MM.1S (cell line): Measurements from ENCODE around the gene NIPBL.

Source experiments
- DNase-seq: peaks from one replicate; pipeline ENCODE4 v3.0.0-alpha.2; 2015
- H2AFZ ChIP-seq: fragments of 300-600 bp; sonication (generic); 2 replicates; pipeline ENCODE4 v1.6.0; 2016; ENCODE audit warnings: antibody characterized with exemption, low read length
- H3F3A ChIP-seq: fragments of 300-600 bp; sonication (generic); 2 replicates; pipeline ENCODE4 v1.6.1; 2016; ENCODE audit warnings: mild to moderate bottlenecking, antibody characterized with exemption, low read length, moderate library complexity, mixed read lengths; ENCODE audit not compliant: insufficient read depth
- H3K27ac ChIP-seq: fragments of 300-600 bp; sonication (generic); 2 replicates; pipeline ENCODE4 v1.5.1; 2016; ENCODE audit warnings: mild to moderate bottlenecking, low read length
- H3K27me3 ChIP-seq: fragments of 300-600 bp; sonication (generic); replicated peaks from 2 replicates; pipeline ENCODE4 v1.6.0; 2016; ENCODE audit warnings: low read length; ENCODE audit not compliant: insufficient read depth
- H3K36me3 ChIP-seq: fragments of 300-600 bp; sonication (generic); replicated peaks from 2 replicates; pipeline ENCODE4 v1.6.1; 2016; ENCODE audit warnings: mild to moderate bottlenecking, low read length, mixed read lengths; ENCODE audit not compliant: insufficient read depth
- H3K4me1 ChIP-seq: fragments of 300-600 bp; sonication (generic); 2 replicates; pipeline ENCODE4 v1.6.1; 2016; ENCODE audit warnings: low read length, mixed read lengths
- H3K4me2 ChIP-seq: fragments of 300-600 bp; sonication (generic); 2 replicates; pipeline ENCODE4 v1.6.0; 2016; ENCODE audit warnings: low read depth, low read length
- H3K4me3 ChIP-seq: fragments of 300-600 bp; sonication (generic); 2 replicates; pipeline ENCODE4 v1.5.1; 2016; ENCODE audit warnings: low read length, mixed read lengths
- H3K79me2 ChIP-seq: fragments of 300-600 bp; sonication (generic); 2 replicates; pipeline ENCODE4 v1.6.1; 2016; ENCODE audit warnings: mixed run types, low read length, mixed read lengths
- H3K9ac ChIP-seq: fragments of 300-600 bp; sonication (generic); 2 replicates; pipeline ENCODE4 v1.6.1; 2016; ENCODE audit warnings: low read length, mixed read lengths
- H3K9me2 ChIP-seq: fragments of 300-600 bp; sonication (generic); replicated peaks from 2 replicates; pipeline ENCODE4 v1.6.1; 2016; ENCODE audit warnings: mild to moderate bottlenecking, low read length, mixed read lengths; ENCODE audit not compliant: insufficient read depth
- H3K9me3 ChIP-seq: fragments of 300-600 bp; sonication (generic); replicated peaks from 2 replicates; pipeline ENCODE4 v1.6.1; 2016; ENCODE audit warnings: mild to moderate bottlenecking, low read length, mixed read lengths; ENCODE audit not compliant: insufficient read depth
- H4K20me1 ChIP-seq: fragments of 300-600 bp; sonication (generic); 2 replicates; pipeline ENCODE4 v1.6.1; 2016; ENCODE audit warnings: mild to moderate bottlenecking, low read length, moderate library complexity, mixed read lengths; ENCODE audit not compliant: insufficient read depth
- EZH2 ChIP-seq: fragments of 300-600 bp; sonication (generic); optimal IDR thresholded peaks from 2 replicates; pipeline ENCODE3; 2017; ENCODE audit warnings: low read depth, mild to moderate bottlenecking, antibody characterized with exemption, low read length, mixed read lengths
- EZH2phosphoT487 ChIP-seq: fragments of 300-600 bp; sonication (generic); IDR thresholded peaks from 2 replicates; pipeline ENCODE4 v1.6.1; 2018; ENCODE audit warnings: antibody characterized with exemption, low read length
- TF ChIP-seq, protein P1 (sequence below): fragments of 300-600 bp; sonication (generic); IDR thresholded peaks from 2 replicates; pipeline ENCODE4 v1.5.1; 2016; ENCODE audit warnings: antibody characterized with exemption, low read length, mixed read lengths

NIPBL gene

GRCh38 chr5:36919650-36920049 lies 43.1 kb downstream of the NIPBL start:
- Histone ChIP-seq H3K9me3 (no peaks in the 10 kb centered on the region), H2AFZ (no peak overlapping the region), H3K36me3 (no peaks in the 10 kb centered on the region), H3F3A (peaks cover 4% of the 10 kb centered on the region; the same call in 1 of the 2 replicates), H3K9ac (no peak overlapping the region), H3K79me2 (peaks cover 79% of the 10 kb centered on the region), H3K4me2 (no peak overlapping the region), H4K20me1 (peaks cover 19% of the 10 kb centered on the region; the same call in 1 of the 2 replicates), H3K27me3 (no peaks in the 10 kb centered on the region), H3K4me1 (no peaks in the 10 kb centered on the region), H3K4me3 (no peak overlapping the region), H3K9me2 (no peaks in the 10 kb centered on the region), H3K27ac (no peak overlapping the region)
- TF ChIP-seq, protein P1, sequence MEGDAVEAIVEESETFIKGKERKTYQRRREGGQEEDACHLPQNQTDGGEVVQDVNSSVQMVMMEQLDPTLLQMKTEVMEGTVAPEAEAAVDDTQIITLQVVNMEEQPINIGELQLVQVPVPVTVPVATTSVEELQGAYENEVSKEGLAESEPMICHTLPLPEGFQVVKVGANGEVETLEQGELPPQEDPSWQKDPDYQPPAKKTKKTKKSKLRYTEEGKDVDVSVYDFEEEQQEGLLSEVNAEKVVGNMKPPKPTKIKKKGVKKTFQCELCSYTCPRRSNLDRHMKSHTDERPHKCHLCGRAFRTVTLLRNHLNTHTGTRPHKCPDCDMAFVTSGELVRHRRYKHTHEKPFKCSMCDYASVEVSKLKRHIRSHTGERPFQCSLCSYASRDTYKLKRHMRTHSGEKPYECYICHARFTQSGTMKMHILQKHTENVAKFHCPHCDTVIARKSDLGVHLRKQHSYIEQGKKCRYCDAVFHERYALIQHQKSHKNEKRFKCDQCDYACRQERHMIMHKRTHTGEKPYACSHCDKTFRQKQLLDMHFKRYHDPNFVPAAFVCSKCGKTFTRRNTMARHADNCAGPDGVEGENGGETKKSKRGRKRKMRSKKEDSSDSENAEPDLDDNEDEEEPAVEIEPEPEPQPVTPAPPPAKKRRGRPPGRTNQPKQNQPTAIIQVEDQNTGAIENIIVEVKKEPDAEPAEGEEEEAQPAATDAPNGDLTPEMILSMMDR = no peak
- no peak for DNase-seq

- no peaks in the 10 kb centered on the region for H3K9me2 ChIP-seq
- peaks cover 24% of the 10 kb centered on the region; the same call in 1 of the 2 replicates for H4K20me1 ChIP-seq
- no peak overlapping the region for H3K4me2 ChIP-seq
- no peaks in the 10 kb centered on the region for H3K36me3 ChIP-seq
- no peak overlapping the region for H3K27ac ChIP-seq
- no peak for TF ChIP-seq EZH2phosphoT487
- TF ChIP-seq, protein P1 = no peak
- TF ChIP-seq EZH2 = no peak
- H3K4me3 ChIP-seq = no peak overlapping the region
- H3K9ac ChIP-seq = no peak overlapping the region
- H3F3A ChIP-seq = no peaks in the 10 kb centered on the region; the same call in 1 of the 2 replicates
- H2AFZ ChIP-seq = no peak overlapping the region
- peaks cover 3% of the 10 kb centered on the region; the same call in 1 of the 2 replicates for H3K4me1 ChIP-seq
- H3K9me3 ChIP-seq = no peaks in the 10 kb centered on the region
- no peak for DNase-seq
- H3K27me3 ChIP-seq = no peaks in the 10 kb centered on the region
- peaks cover 98% of the 10 kb centered on the region for H3K79me2 ChIP-seq
These were observed 52.4 kb downstream of the NIPBL start for GRCh38 chr5:36928947-36929346.

- Histone ChIP-seq H3K79me2 (peaks cover 100% of the 10 kb centered on the region), H3K4me1 (peaks cover 3% of the 10 kb centered on the region; the same call in 1 of the 2 replicates), H3K4me2 (no peak overlapping the region), H3K27ac (no peak overlapping the region), H3F3A (no peaks in the 10 kb centered on the region; the same call in 1 of the 2 replicates), H3K9me3 (no peaks in the 10 kb centered on the region), H2AFZ (no peak overlapping the region), H3K9me2 (no peaks in the 10 kb centered on the region), H3K4me3 (no peak overlapping the region), H3K27me3 (no peaks in the 10 kb centered on the region), H3K9ac (no peak overlapping the region), H3K36me3 (no peaks in the 10 kb centered on the region), H4K20me1 (peaks cover 24% of the 10 kb centered on the region; the same call in 1 of the 2 replicates)
- TF ChIP-seq EZH2phosphoT487 (no peak), EZH2 (no peak)
- TF ChIP-seq, protein P1 = no peak
- no peak for DNase-seq
These were observed 52.9 kb downstream of the NIPBL start for GRCh38 chr5:36929438-36929837.
